K562 (cell line): ENCODE measurements around the gene PGR. TPM values are rescaled to one million over a fixed set of nuclear protein-coding genes. Genes with fewer than 3 reads are reported as not detected.
A peak's percentile ranks its signal among the peaks of the same experiment; 100 is the strongest.

Source experiments
- ATAC-seq: fragments of 200-7000 bp; cut with Tn5 transposase; 3 replicates; pipeline ENCODE4 v1.9.1; 2020; ENCODE audit warnings: moderate library complexity
- BruUV-seq: library from RNA; stranded (reverse); fragments of 400-500 nt; replicated peaks from 2 replicates; lab custom pipeline; 2021; lab: Mats Ljungman, UMichigan
- CTCF ChIA-PET: fragments of 300-600 bp; formaldehyde crosslinking; extraction: SDS; loops from one replicate; lab custom pipeline; 2021; ENCODE audit warnings: low intra/inter-chr PET ratio; lab: Yijun Ruan, JAX
- POLR2A ChIA-PET: fragments of 300-600, 350-650 bp; sonication (Branson Sonifier 250); formaldehyde crosslinking; extraction: SDS; loops from one replicate; lab custom pipeline; 2021; ENCODE audit warnings: antibody characterized with exemption, inconsistent platforms; lab: Yijun Ruan, JAX
- DNase-seq, 4 experiments: peaks; one replicate each; pipeline versions ENCODE4 v3.0.0 to v3.0.0-alpha.2; 2011 to 2018; ENCODE audit warnings: low spot score in 3 of 4, mixed read lengths in 3 of 4; ENCODE audit errors: extremely low read depth in 1 of 4
- FAIRE-seq: peaks from 2 replicates; lab custom pipeline; 2011; peaks lifted over from hg19 to GRCh38; lab: Jason Lieb, UNC
- H2AFZ ChIP-seq: 2 replicates; pipeline ENCODE4 v1.6.0; 2011; ENCODE audit warnings: low read depth, low read length, control low read depth, inconsistent platforms
- H3K27ac ChIP-seq: fragments of 200-600 bp; 3 replicates; pipeline ENCODE4 v1.8.0; 2011; ENCODE audit warnings: low read depth, mild to moderate bottlenecking, control low read depth, inconsistent platforms, low read length, moderate library complexity, mixed read lengths; ENCODE audit errors: extremely low read depth
- H3K27me3 ChIP-seq, 2 experiments: fragments of 300-600 bp in 1 of 2; 2 replicates in 1 of 2; 3 replicates in 1 of 2; pipeline versions ENCODE4 v1.6.0 to v1.8.0; 2011; ENCODE audit warnings: inconsistent platforms in 2 of 2, low read length in 2 of 2, mild to moderate bottlenecking in 1 of 2, mixed read lengths in 1 of 2, moderate library complexity in 1 of 2; ENCODE audit not compliant: control insufficient read depth in 2 of 2, insufficient read depth in 2 of 2
- H3K36me3 ChIP-seq: fragments of 300-600 bp; 3 replicates; pipeline ENCODE4 v1.8.0; 2011; ENCODE audit warnings: mild to moderate bottlenecking, low read length, inconsistent platforms; ENCODE audit not compliant: control insufficient read depth, insufficient read depth
- H3K4me1 ChIP-seq, 2 experiments: fragments of 200-600 bp in 1 of 2; replicated peaks in 1 of 2; 2 replicates in 1 of 2; 3 replicates in 1 of 2; pipeline versions ENCODE4 v1.5.1 to v1.8.0; 2011; ENCODE audit warnings: inconsistent platforms in 2 of 2, low read length in 2 of 2, mild to moderate bottlenecking in 1 of 2, mixed read lengths in 1 of 2, moderate library complexity in 1 of 2; ENCODE audit not compliant: control insufficient read depth in 2 of 2, insufficient read depth in 2 of 2
- H3K4me2 ChIP-seq: 2 replicates; pipeline ENCODE4 v1.6.1; 2011; ENCODE audit warnings: low read length, control low read depth, inconsistent platforms, mixed read lengths; ENCODE audit not compliant: insufficient read depth
- H3K4me3 ChIP-seq: fragments of 200-600 bp; sonication (generic), shearing (Covaris generic); 2 replicates; pipeline ENCODE4 v1.5.1; 2016; ENCODE audit warnings: control low read depth, inconsistent platforms
- H3K79me2 ChIP-seq: fragments of 200-600 bp; 3 replicates; pipeline ENCODE4 v1.8.0; 2011; ENCODE audit warnings: low read length, inconsistent platforms; ENCODE audit not compliant: control insufficient read depth, insufficient read depth
- H3K9ac ChIP-seq, 2 experiments: 2 replicates each; pipeline versions ENCODE4 v1.6.0 to v1.6.1; 2011; ENCODE audit warnings: low read depth in 2 of 2, low read length in 2 of 2, control low read depth in 1 of 2, inconsistent platforms in 1 of 2, mild to moderate bottlenecking in 1 of 2, mixed read lengths in 1 of 2; ENCODE audit not compliant: insufficient read depth in 1 of 2
- H3K9me1 ChIP-seq: one replicate; pipeline ENCODE4 v1.6.0; 2011; ENCODE audit warnings: inconsistent platforms, mild to moderate bottlenecking, low read length, moderate library complexity; ENCODE audit not compliant: control insufficient read depth, insufficient read depth
- H3K9me3 ChIP-seq: replicated peaks from 2 replicates; pipeline ENCODE4 v1.5.1; 2011; ENCODE audit warnings: low read depth, low read length, inconsistent platforms; ENCODE audit not compliant: control insufficient read depth, insufficient read depth
- H4K20me1 ChIP-seq: replicated peaks from 2 replicates; pipeline ENCODE4 v1.6.1; 2011; ENCODE audit warnings: low read length, inconsistent platforms, mixed read lengths; ENCODE audit not compliant: control insufficient read depth, insufficient read depth
- E2F4 ChIP-seq: sonication (generic); formaldehyde crosslinking; IDR thresholded peaks from 2 replicates; pipeline ENCODE4 v1.8.0; 2022; ENCODE audit warnings: mild to moderate bottlenecking, low read depth, missing genetic modification reagents
- ELK1 ChIP-seq: sonication (generic); formaldehyde crosslinking; IDR thresholded peaks from 2 replicates; pipeline ENCODE4 v1.8.1; 2022; ENCODE audit warnings: missing genetic modification reagents
- HNRNPLL ChIP-seq: fragments of 200-400 bp; formaldehyde crosslinking; IDR thresholded peaks from 2 replicates; pipeline ENCODE4 v1.6.1; 2017; ENCODE audit warnings: low read length, low read depth, mild to moderate bottlenecking; ENCODE audit not compliant: poor library complexity, severe bottlenecking
- ILK ChIP-seq: fragments of 450-650 bp; IDR thresholded peaks from 2 replicates; pipeline ENCODE4 v1.6.1; 2016; ENCODE audit warnings: missing genetic modification characterization, low read depth, mild to moderate bottlenecking, missing compliant biosample characterization, moderate library complexity, borderline replicate concordance
- PTBP1 ChIP-seq: fragments of 200-400 bp; formaldehyde crosslinking; IDR thresholded peaks from 2 replicates; pipeline ENCODE4 v1.6.1; 2017; ENCODE audit warnings: low read depth, low read length
- SREBF1 ChIP-seq: fragments of 150-350 bp; IDR thresholded peaks from 2 replicates; pipeline ENCODE4 v1.6.1; 2014; ENCODE audit warnings: antibody characterized with exemption, low read depth, low read length, borderline replicate concordance
- TEAD1 ChIP-seq, 2 experiments: fragments of 450-650 bp in 1 of 2; sonication (generic) in 1 of 2; formaldehyde crosslinking; IDR thresholded peaks; 2 replicates each; pipeline versions ENCODE4 v1.4.0 to v1.8.0; 2020 to 2022; ENCODE audit warnings: mild to moderate bottlenecking in 2 of 2, missing genetic modification reagents in 1 of 2
- UBTF ChIP-seq, 2 experiments: IDR thresholded peaks; 2 replicates each; pipeline ENCODE4 v1.6.1; 2012; ENCODE audit warnings: improper control_type of control experiment in 2 of 2, low read depth in 2 of 2, low read length in 2 of 2, borderline replicate concordance in 1 of 2
- ZFP91 ChIP-seq: sonication (generic); formaldehyde crosslinking; IDR thresholded peaks from 2 replicates; pipeline ENCODE4 v1.8.0; 2022; ENCODE audit warnings: mild to moderate bottlenecking, missing genetic modification reagents
- ZFX ChIP-seq: sonication (generic); formaldehyde crosslinking; IDR thresholded peaks from 2 replicates; pipeline ENCODE4 v1.8.0; 2022; ENCODE audit warnings: mild to moderate bottlenecking, missing genetic modification reagents, moderate library complexity
- ZNF512 ChIP-seq: IDR thresholded peaks from 2 replicates; pipeline ENCODE4 v1.6.1; 2016; ENCODE audit warnings: missing genetic modification characterization, missing compliant biosample characterization
- WGBS: fragments of 100-300 bp; shearing (Covaris generic); methylation state at CpG from one replicate; pipeline ENCODE4 v1.1.6; 2016; ENCODE audit warnings: low coverage, mixed read lengths; ENCODE audit not compliant: insufficient coverage; ENCODE audit errors: missing lambda C conversion rate; 5-methylcytosine and 5-hydroxymethylcytosine counted together
- in situ Hi-C: fragments of 300-500 bp; cut with MboI; formaldehyde crosslinking; loops from 4 replicates; pipeline ENCODE4 v1.15.0; 2018; ENCODE audit warnings: inconsistent platforms, mixed read lengths
- intact Hi-C: fragments of 100-400 bp; cut with micrococcal nuclease; formaldehyde crosslinking; loops from 2 replicates; pipeline ENCODE4 v1.14.2; 2022
- polyA plus RNA-seq, 8 experiments: library from polyadenylated mRNA; depleted of rRNA in 4 of 8; stranded (reverse) in 5 of 8; unstranded in 3 of 8; fragments of >200 nt; fragmentation: Nextera tagmentation in 2 of 8; fragmentation: Illumina TruSeq in 1 of 8; extraction: Ambion mirVana in 2 of 8; extraction: Trizol in 1 of 8; gene quantifications; 2 replicates each; pipeline versions ENCODE4 v1.2.1 to v1.2.3, GENCODE V29; 2011 to 2014; ENCODE audit warnings: inconsistent platforms in 1 of 8, missing spikeins in 1 of 8
- total RNA-seq, 7 experiments: library from RNA; depleted of rRNA in 6 of 7; stranded (reverse); fragments of >200 nt in 6 of 7; fragmentation: Illumina TruSeq in 2 of 7; extraction: Trizol in 2 of 7; gene quantifications; 2 replicates each; pipeline versions ENCODE4 v1.2.1 to v1.2.3, GENCODE V29; 2011 to 2021; ENCODE audit warnings: low replicate concordance in 1 of 7

Gene PGR
- total and polyA plus RNA-seq, 9 of the 15 experiments (the other 6 are each of a cell fraction or from before 2014, with no cell fraction given): 0.43 to 2.4 (median 1.3) TPM

GRCh38 chr11:101127197-101127698 lies 2.4 kb downstream of the PGR start:
- Histone ChIP-seq H3K79me2 (peaks cover 21% of the 10 kb centered on the region), H3K9me3 (no peaks in the 10 kb centered on the region), H3K9me1 (no peaks in the 10 kb centered on the region), H3K36me3 (no peaks in the 10 kb centered on the region; the same call in 2 of the 3 replicates), H3K27me3 (peaks cover 0 to 13% of the 10 kb centered on the region in 2 experiments; a peak in 2 of 5 replicates), H3K4me3 (peak overlapping the region; percentile 54), H3K4me1 (peaks cover 0 to 27% of the 10 kb centered on the region in 2 experiments; a peak in 3 of 5 replicates), H4K20me1 (no peaks in the 10 kb centered on the region), H2AFZ (peak overlapping the region; percentile 86), H3K27ac (peak overlapping the region; percentile 70), H3K9ac (peak overlapping the region; percentile 69 to 89), H3K4me2 (peak overlapping the region; percentile 70)
- 2% methylated on average over 38 of the region's 55 CpGs for WGBS
- DNase-seq (peak; percentile 18 to 34 (median 30)), ATAC-seq (peak; percentile 75), FAIRE-seq (no peak)
- no TSS peak for BruUV-seq
- POLR2A ChIA-PET: interaction anchor here (0.6 kb wide), 1 partner anchor 156 kb away, joined by 3 read pairs; no protein-coding TSS in a partner anchor
- CTCF ChIA-PET: no interaction called here
- in situ Hi-C loops: no loop called here
- intact Hi-C loops: loop anchor here (5.0 to 10.0 kb wide), 2 partner anchors 80 to 152 kb away; no protein-coding TSS in a partner anchor
- TF ChIP-seq PTBP1 (no peak), ZFX (CRISPR knock-in tag) (peak; percentile 47), UBTF (IDR thresholded peaks at IDR 0.05; ENCODE audit: borderline replicate concordance in 1 of 2, low read depth in 2 of 2, low read length in 2 of 2) (peak in 1 of 2 experiments; percentile 37; a peak in 2 of 4 replicates), ZNF512 (no peak), ELK1 (no peak), ZFP91 (no peak), ILK (tag) (no peak), SREBF1 (no peak), E2F4 (CRISPR knock-in tag) (no peak), TEAD1 (CRISPR knock-in tag; IDR thresholded peaks at IDR 0.05) (no peak), HNRNPLL (peak; percentile 32)
